ENCODE data around the gene GAL3ST1. TPM values are rescaled to one million over a fixed set of nuclear protein-coding genes. Genes with fewer than 3 reads are reported as not detected.

Gene GAL3ST1
- total RNA-seq, 3 donors from 2014 or later (not counting 1 experiment from before 2014, with no cell fraction given), result not detected

Other genes starting within 250 kb of the GAL3ST1 start
- 10 to 100 TPM; 38.9 to 48.0 (median 47.9) TPM for gene TBC1D10A, start 247.7 kb downstream of the GAL3ST1 start, total RNA-seq
- 100 to 1,000 TPM; 309 to 340 (median 319) TPM for gene SF3A1, start 217.8 kb downstream of the GAL3ST1 start, total RNA-seq
- gene CCDC157, start 217.7 kb downstream of the GAL3ST1 start, total RNA-seq, result 1 to 10 TPM; 7.7 to 9.7 (median 8.4) TPM
- gene RNF215, start 187.3 kb downstream of the GAL3ST1 start, total RNA-seq, result 1 to 10 TPM; 7.5 to 9.8 (median 9.5) TPM
- gene SEC14L2, start 177.6 kb downstream of the GAL3ST1 start, total RNA-seq, result 1 to 10 TPM in 2 of 3 donors, under 1 TPM in 1; 0.71 to 6.6 (median 2.7) TPM
- 10 to 100 TPM; 15.7 to 17.5 (median 17.2) TPM for gene MTFP1, start 148.9 kb downstream of the GAL3ST1 start, total RNA-seq
- gene SEC14L3, start 102.6 kb downstream of the GAL3ST1 start, total RNA-seq, result not detected
- gene SEC14L4, start 69.0 kb downstream of the GAL3ST1 start, total RNA-seq, result not detected
- under 1 TPM in 2 of 3 donors, not detected in 1; 0.18 to 0.23 TPM for gene SEC14L6, start 27.9 kb downstream of the GAL3ST1 start, total RNA-seq
- gene PES1, start 17.2 kb upstream of the GAL3ST1 start, total RNA-seq, result 10 to 100 TPM; 30.9 to 39.7 (median 34.9) TPM
- 1 to 10 TPM in 1 of 3 donors, under 1 TPM in 2; 0.42 to 1.2 (median 0.95) TPM for gene TCN2, start 32.5 kb upstream of the GAL3ST1 start, total RNA-seq
- 1 to 10 TPM; 2.9 to 5.8 (median 2.9) TPM for gene SLC35E4, start 61.1 kb upstream of the GAL3ST1 start, total RNA-seq
- gene DUSP18, start 93.2 kb upstream of the GAL3ST1 start, total RNA-seq, result 10 to 100 TPM; 10.2 to 12.8 (median 10.5) TPM
- gene OSBP2, start 120.2 kb upstream of the GAL3ST1 start, total RNA-seq, result 1 to 10 TPM in 1 of 3 donors, under 1 TPM in 2; 0.65 to 1.2 (median 0.79) TPM

Measured in natural killer cell (primary cell).